HEK293 (cell line): ENCODE data around the gene RABL3.
"Not testable (repeated sequence)": the region's sequence is repeated elsewhere in the genome, so short reads cannot be mapped to it uniquely, and the experiment has no call there.

ENCODE experiments used
- CTCF ChIA-PET: fragments of 350-600 bp; formaldehyde crosslinking; extraction: SDS; loops from one replicate; lab custom pipeline; 2021; ENCODE audit warnings: antibody characterized with exemption; lab: Yijun Ruan, JAX
- POLR2A ChIA-PET: fragments of 300-600 bp; formaldehyde crosslinking; extraction: SDS; loops from one replicate; lab custom pipeline; 2020; ENCODE audit warnings: antibody characterized with exemption, inconsistent platforms; lab: Yijun Ruan, JAX
- H3K27ac ChIP-seq: fragments of 200-500 bp; sonication (Bioruptor generic); 2 replicates; pipeline ENCODE4 v1.5.1; 2014; ENCODE audit warnings: low read depth, low read length, control low read depth, inconsistent platforms; ENCODE audit errors: extremely low read depth
- H3K36me3 ChIP-seq, 2 experiments: fragments of 200-500 bp in 1 of 2; sonication (Bioruptor generic) in 1 of 2; 1 replicate in 1 of 2; 2 replicates in 1 of 2; pipeline ENCODE4 v1.5.1; 2014 to 2017; ENCODE audit warnings: inconsistent platforms in 2 of 2, low read length in 2 of 2; ENCODE audit not compliant: control insufficient read depth in 2 of 2, insufficient read depth in 1 of 2
- H3K4me1 ChIP-seq: fragments of 200-500 bp; sonication (Bioruptor generic); 2 replicates; pipeline ENCODE4 v1.5.1; 2014; ENCODE audit warnings: mild to moderate bottlenecking, low read length, inconsistent platforms; ENCODE audit not compliant: control insufficient read depth, insufficient read depth
- H3K4me3 ChIP-seq: 2 replicates; pipeline ENCODE4 v1.5.1; 2011; ENCODE audit warnings: low read depth, mild to moderate bottlenecking, control low read depth, low read length, moderate library complexity
- H3K9me3 ChIP-seq: fragments of 200-500 bp; sonication (Bioruptor generic); 2 replicates; pipeline ENCODE4 v1.5.1; 2014; ENCODE audit warnings: low read depth, low read length, inconsistent platforms; ENCODE audit not compliant: control insufficient read depth, insufficient read depth
- BCL11A ChIP-seq: fragments of 450-650 bp; formaldehyde crosslinking; IDR thresholded peaks from 2 replicates; pipeline ENCODE4 v1.5.1; 2016; ENCODE audit warnings: low read depth, missing biosample characterization, missing genetic modification characterization
- GFI1B ChIP-seq: fragments of 450-650 bp; formaldehyde crosslinking; IDR thresholded peaks from 2 replicates; pipeline ENCODE4 v1.5.1; 2016; ENCODE audit warnings: missing biosample characterization, missing genetic modification characterization
- MYNN ChIP-seq: fragments of 450-650 bp; formaldehyde crosslinking; IDR thresholded peaks from 2 replicates; pipeline ENCODE4 v1.5.1; 2016; ENCODE audit warnings: missing biosample characterization, missing genetic modification characterization, borderline replicate concordance
- ZBTB17 ChIP-seq: fragments of 450-650 bp; formaldehyde crosslinking; IDR thresholded peaks from 2 replicates; pipeline ENCODE4 v1.5.1; 2016; ENCODE audit warnings: missing biosample characterization, missing genetic modification characterization
- ZNF10 ChIP-seq: fragments of 450-650 bp; formaldehyde crosslinking; IDR thresholded peaks from 2 replicates; pipeline ENCODE4 v1.5.1; 2017; ENCODE audit warnings: missing biosample characterization, missing genetic modification characterization
- ZNF24 ChIP-seq: fragments of 450-650 bp; formaldehyde crosslinking; IDR thresholded peaks from 2 replicates; pipeline ENCODE4 v1.5.1; 2016; ENCODE audit warnings: missing biosample characterization, missing genetic modification characterization
- ZNF37A ChIP-seq: fragments of 450-650 bp; IDR thresholded peaks from 2 replicates; pipeline ENCODE4 v1.5.1; 2018; ENCODE audit warnings: missing biosample characterization, missing genetic modification characterization
- ZNF391 ChIP-seq: fragments of 450-650 bp; formaldehyde crosslinking; IDR thresholded peaks from 2 replicates; pipeline ENCODE4 v1.5.1; 2016; ENCODE audit warnings: low read depth, missing biosample characterization, missing genetic modification characterization, borderline replicate concordance
- ZNF555 ChIP-seq: fragments of 450-650 bp; formaldehyde crosslinking; conservative IDR thresholded peaks from 2 replicates; pipeline ENCODE4 v1.5.1; 2017; ENCODE audit warnings: missing biosample characterization, mild to moderate bottlenecking, missing genetic modification characterization, inconsistent platforms
- ZNF585B ChIP-seq: fragments of 450-650 bp; formaldehyde crosslinking; IDR thresholded peaks from 2 replicates; pipeline ENCODE4 v1.5.1; 2016; ENCODE audit warnings: missing biosample characterization, missing genetic modification characterization
- ZNF629 ChIP-seq: fragments of 450-650 bp; formaldehyde crosslinking; IDR thresholded peaks from 2 replicates; pipeline ENCODE4 v1.5.1; 2017; ENCODE audit warnings: missing biosample characterization, missing genetic modification characterization
- ZXDB ChIP-seq: fragments of 450-650 bp; formaldehyde crosslinking; IDR thresholded peaks from 2 replicates; pipeline ENCODE4 v1.5.1; 2016; ENCODE audit warnings: missing biosample characterization, missing genetic modification characterization
- TF ChIP-seq, protein P1 (sequence below): fragments of 450-650 bp; formaldehyde crosslinking; IDR thresholded peaks from 2 replicates; pipeline ENCODE4 v1.5.1; 2016; ENCODE audit warnings: missing biosample characterization, missing genetic modification characterization
- TF ChIP-seq, protein P2 (sequence below): fragments of 450-650 bp; formaldehyde crosslinking; optimal IDR thresholded peaks from 2 replicates; pipeline ENCODE3; 2016; ENCODE audit warnings: missing biosample characterization, mild to moderate bottlenecking, missing genetic modification characterization
- TF ChIP-seq, protein P3 (sequence below): fragments of 450-650 bp; formaldehyde crosslinking; IDR thresholded peaks from 2 replicates; pipeline ENCODE4 v1.5.1; 2016; ENCODE audit warnings: missing biosample characterization, missing genetic modification characterization
- TF ChIP-seq, protein P4 (sequence below): fragments of 450-650 bp; formaldehyde crosslinking; IDR thresholded peaks from 2 replicates; pipeline ENCODE4 v1.5.1; 2016; ENCODE audit warnings: missing biosample characterization, missing genetic modification characterization
- TF ChIP-seq, protein P5 (sequence below): fragments of 450-650 bp; formaldehyde crosslinking; conservative IDR thresholded peaks from 2 replicates; pipeline ENCODE4 v1.5.1; 2016; ENCODE audit warnings: low read depth, missing biosample characterization, missing genetic modification characterization
- TF ChIP-seq, protein P6 (sequence below): fragments of 450-650 bp; formaldehyde crosslinking; IDR thresholded peaks from 2 replicates; pipeline ENCODE4 v1.5.1; 2016; ENCODE audit warnings: missing biosample characterization, missing genetic modification characterization, borderline replicate concordance

RABL3 gene

DNA sequence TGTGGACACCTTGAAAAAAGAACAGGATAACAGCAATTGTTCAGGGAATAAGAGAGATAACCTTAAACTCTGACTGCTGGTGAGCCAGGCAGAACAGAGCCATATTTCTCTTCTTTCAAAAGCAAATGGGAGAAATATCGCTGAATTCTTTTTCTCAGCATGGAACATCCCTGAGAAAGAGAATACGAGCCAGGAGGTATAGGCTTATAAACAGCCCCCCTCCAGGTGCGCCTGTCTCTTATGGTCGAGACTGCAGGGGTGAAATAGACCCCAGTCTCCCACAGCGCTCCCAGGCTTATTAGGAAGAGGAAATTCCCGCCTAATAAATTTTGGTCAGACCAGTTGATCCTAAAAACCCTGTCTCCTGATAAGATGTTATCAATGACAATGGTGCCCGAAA lies 65.1 kb downstream of the RABL3 start:
- H3K4me3 ChIP-seq, H3K36me3 ChIP-seq, CTCF ChIA-PET, POLR2A ChIA-PET, H3K9me3 ChIP-seq, H3K27ac ChIP-seq, H3K4me1 ChIP-seq: not testable (repeated sequence)

DNA sequence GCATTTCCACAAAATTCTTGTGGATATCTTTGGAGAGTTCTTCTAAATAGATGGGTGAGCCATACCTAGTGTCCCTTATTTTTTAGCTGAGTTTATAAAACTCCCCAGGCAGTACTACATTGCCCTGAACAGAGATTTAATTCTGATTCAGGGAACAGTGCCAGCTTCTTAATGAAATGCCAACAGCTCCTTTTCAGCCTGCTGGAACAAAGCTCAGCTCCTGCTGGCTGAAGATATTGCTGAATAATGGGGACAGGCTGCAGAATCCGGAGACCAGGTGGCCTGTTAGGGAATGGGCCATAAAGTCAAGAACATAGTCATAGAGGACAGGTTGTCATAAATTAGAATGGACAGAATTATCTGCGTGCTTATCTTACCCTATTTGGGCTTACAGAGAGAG lies 69.2 kb downstream of the RABL3 start:
- TF ChIP-seq ZNF10 (tag by site-specific recombination) = no peak
- no peak for TF ChIP-seq MYNN
- TF ChIP-seq ZNF37A = no peak
- no peak for TF ChIP-seq BCL11A
- no peak for TF ChIP-seq ZBTB17 (tag by site-specific recombination)
- TF ChIP-seq, protein P1, sequence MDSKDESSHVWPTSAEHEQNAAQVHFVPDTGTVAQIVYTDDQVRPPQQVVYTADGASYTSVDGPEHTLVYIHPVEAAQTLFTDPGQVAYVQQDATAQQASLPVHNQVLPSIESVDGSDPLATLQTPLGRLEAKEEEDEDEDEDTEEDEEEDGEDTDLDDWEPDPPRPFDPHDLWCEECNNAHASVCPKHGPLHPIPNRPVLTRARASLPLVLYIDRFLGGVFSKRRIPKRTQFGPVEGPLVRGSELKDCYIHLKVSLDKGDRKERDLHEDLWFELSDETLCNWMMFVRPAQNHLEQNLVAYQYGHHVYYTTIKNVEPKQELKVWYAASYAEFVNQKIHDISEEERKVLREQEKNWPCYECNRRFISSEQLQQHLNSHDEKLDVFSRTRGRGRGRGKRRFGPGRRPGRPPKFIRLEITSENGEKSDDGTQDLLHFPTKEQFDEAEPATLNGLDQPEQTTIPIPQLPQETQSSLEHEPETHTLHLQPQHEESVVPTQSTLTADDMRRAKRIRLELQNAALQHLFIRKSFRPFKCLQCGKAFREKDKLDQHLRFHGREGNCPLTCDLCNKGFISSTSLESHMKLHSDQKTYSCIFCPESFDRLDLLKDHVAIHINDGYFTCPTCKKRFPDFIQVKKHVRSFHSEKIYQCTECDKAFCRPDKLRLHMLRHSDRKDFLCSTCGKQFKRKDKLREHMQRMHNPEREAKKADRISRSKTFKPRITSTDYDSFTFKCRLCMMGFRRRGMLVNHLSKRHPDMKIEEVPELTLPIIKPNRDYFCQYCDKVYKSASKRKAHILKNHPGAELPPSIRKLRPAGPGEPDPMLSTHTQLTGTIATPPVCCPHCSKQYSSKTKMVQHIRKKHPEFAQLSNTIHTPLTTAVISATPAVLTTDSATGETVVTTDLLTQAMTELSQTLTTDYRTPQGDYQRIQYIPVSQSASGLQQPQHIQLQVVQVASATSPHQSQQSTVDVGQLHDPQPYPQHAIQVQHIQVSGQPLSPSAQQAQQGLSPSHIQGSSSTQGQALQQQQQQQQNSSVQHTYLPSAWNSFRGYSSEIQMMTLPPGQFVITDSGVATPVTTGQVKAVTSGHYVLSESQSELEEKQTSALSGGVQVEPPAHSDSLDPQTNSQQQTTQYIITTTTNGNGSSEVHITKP (tag by site-specific recombination) = no peak
- TF ChIP-seq ZNF24 (tag by site-specific recombination) = no peak
- TF ChIP-seq, protein P2, sequence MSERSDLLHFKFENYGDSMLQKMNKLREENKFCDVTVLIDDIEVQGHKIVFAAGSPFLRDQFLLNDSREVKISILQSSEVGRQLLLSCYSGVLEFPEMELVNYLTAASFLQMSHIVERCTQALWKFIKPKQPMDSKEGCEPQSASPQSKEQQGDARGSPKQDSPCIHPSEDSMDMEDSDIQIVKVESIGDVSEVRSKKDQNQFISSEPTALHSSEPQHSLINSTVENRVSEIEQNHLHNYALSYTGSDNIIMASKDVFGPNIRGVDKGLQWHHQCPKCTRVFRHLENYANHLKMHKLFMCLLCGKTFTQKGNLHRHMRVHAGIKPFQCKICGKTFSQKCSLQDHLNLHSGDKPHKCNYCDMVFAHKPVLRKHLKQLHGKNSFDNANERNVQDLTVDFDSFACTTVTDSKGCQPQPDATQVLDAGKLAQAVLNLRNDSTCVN = no peak
- TF ChIP-seq, protein P3, sequence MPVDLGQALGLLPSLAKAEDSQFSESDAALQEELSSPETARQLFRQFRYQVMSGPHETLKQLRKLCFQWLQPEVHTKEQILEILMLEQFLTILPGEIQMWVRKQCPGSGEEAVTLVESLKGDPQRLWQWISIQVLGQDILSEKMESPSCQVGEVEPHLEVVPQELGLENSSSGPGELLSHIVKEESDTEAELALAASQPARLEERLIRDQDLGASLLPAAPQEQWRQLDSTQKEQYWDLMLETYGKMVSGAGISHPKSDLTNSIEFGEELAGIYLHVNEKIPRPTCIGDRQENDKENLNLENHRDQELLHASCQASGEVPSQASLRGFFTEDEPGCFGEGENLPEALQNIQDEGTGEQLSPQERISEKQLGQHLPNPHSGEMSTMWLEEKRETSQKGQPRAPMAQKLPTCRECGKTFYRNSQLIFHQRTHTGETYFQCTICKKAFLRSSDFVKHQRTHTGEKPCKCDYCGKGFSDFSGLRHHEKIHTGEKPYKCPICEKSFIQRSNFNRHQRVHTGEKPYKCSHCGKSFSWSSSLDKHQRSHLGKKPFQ = no peak
- TF ChIP-seq ZNF585B (tag by site-specific recombination) = no peak
- TF ChIP-seq GFI1B (tag by site-specific recombination) = no peak
- TF ChIP-seq, protein P4, sequence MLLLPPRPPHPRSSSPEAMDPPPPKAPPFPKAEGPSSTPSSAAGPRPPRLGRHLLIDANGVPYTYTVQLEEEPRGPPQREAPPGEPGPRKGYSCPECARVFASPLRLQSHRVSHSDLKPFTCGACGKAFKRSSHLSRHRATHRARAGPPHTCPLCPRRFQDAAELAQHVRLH (tag by site-specific recombination) = no peak
- no peak for TF ChIP-seq ZNF629 (tag by site-specific recombination)
- no peak overlapping the region for H3K27ac ChIP-seq
- H3K36me3 ChIP-seq = no peaks in the 10 kb centered on the region
- no peak overlapping the region for H3K4me3 ChIP-seq
- no peaks in the 10 kb centered on the region for H3K4me1 ChIP-seq
- POLR2A ChIA-PET = no interaction called here
- no peaks in the 10 kb centered on the region for H3K9me3 ChIP-seq
- CTCF ChIA-PET = no interaction called here

DNA sequence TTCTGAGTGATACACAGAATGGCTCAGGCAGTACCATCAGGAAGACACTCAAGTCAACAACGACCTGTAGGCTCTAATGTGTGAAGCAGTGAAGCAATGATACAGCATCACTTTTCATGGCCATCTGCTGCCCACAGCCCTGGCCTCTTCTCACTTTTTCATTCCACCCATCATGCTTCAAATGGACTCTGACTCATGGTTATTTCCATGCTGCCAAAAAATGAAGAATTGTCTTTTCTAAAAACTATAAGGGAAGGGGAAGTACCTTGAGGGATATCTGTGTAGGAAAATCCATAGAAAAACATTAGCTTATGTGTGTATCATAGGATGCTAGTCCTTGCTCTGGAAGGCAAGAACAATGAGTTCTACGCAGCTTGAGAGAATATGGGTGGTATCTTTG lies 71.7 kb downstream of the RABL3 start:
- no peaks in the 10 kb centered on the region for H3K9me3 ChIP-seq
- H3K4me1 ChIP-seq = no peaks in the 10 kb centered on the region
- no peak overlapping the region for H3K27ac ChIP-seq
- POLR2A ChIA-PET = no interaction called here
- no peaks in the 10 kb centered on the region for H3K36me3 ChIP-seq
- H3K4me3 ChIP-seq = no peak overlapping the region
- TF ChIP-seq, protein P5, sequence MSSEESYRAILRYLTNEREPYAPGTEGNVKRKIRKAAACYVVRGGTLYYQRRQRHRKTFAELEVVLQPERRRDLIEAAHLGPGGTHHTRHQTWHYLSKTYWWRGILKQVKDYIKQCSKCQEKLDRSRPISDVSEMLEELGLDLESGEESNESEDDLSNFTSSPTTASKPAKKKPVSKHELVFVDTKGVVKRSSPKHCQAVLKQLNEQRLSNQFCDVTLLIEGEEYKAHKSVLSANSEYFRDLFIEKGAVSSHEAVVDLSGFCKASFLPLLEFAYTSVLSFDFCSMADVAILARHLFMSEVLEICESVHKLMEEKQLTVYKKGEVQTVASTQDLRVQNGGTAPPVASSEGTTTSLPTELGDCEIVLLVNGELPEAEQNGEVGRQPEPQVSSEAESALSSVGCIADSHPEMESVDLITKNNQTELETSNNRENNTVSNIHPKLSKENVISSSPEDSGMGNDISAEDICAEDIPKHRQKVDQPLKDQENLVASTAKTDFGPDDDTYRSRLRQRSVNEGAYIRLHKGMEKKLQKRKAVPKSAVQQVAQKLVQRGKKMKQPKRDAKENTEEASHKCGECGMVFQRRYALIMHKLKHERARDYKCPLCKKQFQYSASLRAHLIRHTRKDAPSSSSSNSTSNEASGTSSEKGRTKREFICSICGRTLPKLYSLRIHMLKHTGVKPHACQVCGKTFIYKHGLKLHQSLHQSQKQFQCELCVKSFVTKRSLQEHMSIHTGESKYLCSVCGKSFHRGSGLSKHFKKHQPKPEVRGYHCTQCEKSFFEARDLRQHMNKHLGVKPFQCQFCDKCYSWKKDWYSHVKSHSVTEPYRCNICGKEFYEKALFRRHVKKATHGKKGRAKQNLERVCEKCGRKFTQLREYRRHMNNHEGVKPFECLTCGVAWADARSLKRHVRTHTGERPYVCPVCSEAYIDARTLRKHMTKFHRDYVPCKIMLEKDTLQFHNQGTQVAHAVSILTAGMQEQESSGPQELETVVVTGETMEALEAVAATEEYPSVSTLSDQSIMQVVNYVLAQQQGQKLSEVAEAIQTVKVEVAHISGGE (tag by site-specific recombination) = no peak
- TF ChIP-seq, protein P6, sequence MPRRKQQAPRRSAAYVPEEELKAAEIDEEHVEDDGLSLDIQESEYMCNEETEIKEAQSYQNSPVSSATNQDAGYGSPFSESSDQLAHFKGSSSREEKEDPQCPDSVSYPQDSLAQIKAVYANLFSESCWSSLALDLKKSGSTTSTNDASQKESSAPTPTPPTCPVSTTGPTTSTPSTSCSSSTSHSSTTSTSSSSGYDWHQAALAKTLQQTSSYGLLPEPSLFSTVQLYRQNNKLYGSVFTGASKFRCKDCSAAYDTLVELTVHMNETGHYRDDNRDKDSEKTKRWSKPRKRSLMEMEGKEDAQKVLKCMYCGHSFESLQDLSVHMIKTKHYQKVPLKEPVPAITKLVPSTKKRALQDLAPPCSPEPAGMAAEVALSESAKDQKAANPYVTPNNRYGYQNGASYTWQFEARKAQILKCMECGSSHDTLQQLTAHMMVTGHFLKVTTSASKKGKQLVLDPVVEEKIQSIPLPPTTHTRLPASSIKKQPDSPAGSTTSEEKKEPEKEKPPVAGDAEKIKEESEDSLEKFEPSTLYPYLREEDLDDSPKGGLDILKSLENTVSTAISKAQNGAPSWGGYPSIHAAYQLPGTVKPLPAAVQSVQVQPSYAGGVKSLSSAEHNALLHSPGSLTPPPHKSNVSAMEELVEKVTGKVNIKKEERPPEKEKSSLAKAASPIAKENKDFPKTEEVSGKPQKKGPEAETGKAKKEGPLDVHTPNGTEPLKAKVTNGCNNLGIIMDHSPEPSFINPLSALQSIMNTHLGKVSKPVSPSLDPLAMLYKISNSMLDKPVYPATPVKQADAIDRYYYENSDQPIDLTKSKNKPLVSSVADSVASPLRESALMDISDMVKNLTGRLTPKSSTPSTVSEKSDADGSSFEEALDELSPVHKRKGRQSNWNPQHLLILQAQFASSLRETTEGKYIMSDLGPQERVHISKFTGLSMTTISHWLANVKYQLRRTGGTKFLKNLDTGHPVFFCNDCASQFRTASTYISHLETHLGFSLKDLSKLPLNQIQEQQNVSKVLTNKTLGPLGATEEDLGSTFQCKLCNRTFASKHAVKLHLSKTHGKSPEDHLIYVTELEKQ (tag by site-specific recombination) = no peak
- TF ChIP-seq ZNF391 (no peak), ZNF555 (tag by site-specific recombination) (no peak), ZXDB (tag by site-specific recombination) (no peak)
- CTCF ChIA-PET = no interaction called here
